ENCODE results near the gene GRIN3A.
"Not testable (repeated sequence)": the region's sequence is repeated elsewhere in the genome, so short reads cannot be mapped to it uniquely, and the experiment has no call there.

The GRIN3A gene

GRCh38 chr9:101564252-101564651 is 174.2 kb downstream of the GRIN3A start:
- peaks cover 78% of the 10 kb centered on the region for H3K36me3 ChIP-seq (ENCODE audit: insufficient read depth, low read length)
- no peaks in the 10 kb centered on the region for H3K79me2 ChIP-seq (ENCODE audit: insufficient read depth, low read length)

DNA sequence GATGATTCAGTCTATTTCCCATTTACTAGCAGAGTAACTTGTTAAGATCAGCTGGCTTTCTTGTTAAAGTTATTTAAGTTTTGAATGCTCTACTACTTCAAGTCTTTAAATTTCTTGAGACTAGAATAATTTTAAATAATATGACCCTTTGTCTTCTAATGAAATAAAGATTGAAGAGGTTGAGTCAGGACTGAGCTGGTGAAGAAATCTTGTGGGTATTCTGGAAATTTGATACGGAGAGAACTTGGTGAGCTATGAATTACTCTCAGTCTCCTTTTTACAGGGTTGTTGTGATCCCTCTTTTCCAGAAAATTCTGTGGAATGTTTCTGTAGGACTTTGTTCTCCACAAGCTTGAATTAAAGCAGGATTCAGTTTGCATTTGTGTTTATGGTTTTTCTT is 175.5 kb downstream of the GRIN3A start:
- Histone ChIP-seq H3K9me2 (ENCODE audit: low read depth, low read length) (no peaks in the 10 kb centered on the region), H4K20me1 (ENCODE audit: insufficient read depth, low read length) (no peaks in the 10 kb centered on the region), H3K9ac (ENCODE audit: low read length) (no peak overlapping the region), H3F3A (ENCODE audit: insufficient read depth, low read length) (no peaks in the 10 kb centered on the region), H3K79me2 (ENCODE audit: insufficient read depth, low read length) (no peaks in the 10 kb centered on the region), H3K4me1 (ENCODE audit: insufficient read depth, low read length, severe bottlenecking) (no peaks in the 10 kb centered on the region), H2AFZ (ENCODE audit: low read length) (no peak overlapping the region), H3K27me3 (ENCODE audit: insufficient read depth, low read length) (no peaks in the 10 kb centered on the region), H3K36me3 (ENCODE audit: insufficient read depth, low read length) (peaks cover 90% of the 10 kb centered on the region), H3K9me3 (ENCODE audit: low read length) (no peaks in the 10 kb centered on the region), H3K4me3 (ENCODE audit: low read depth, low read length, poor library complexity, severe bottlenecking) (no peak overlapping the region), H3K27ac (ENCODE audit: low read depth, low read length, poor library complexity, severe bottlenecking) (no peak overlapping the region), H3K4me2 (ENCODE audit: low read length) (no peak overlapping the region)
- TF ChIP-seq, protein P1, sequence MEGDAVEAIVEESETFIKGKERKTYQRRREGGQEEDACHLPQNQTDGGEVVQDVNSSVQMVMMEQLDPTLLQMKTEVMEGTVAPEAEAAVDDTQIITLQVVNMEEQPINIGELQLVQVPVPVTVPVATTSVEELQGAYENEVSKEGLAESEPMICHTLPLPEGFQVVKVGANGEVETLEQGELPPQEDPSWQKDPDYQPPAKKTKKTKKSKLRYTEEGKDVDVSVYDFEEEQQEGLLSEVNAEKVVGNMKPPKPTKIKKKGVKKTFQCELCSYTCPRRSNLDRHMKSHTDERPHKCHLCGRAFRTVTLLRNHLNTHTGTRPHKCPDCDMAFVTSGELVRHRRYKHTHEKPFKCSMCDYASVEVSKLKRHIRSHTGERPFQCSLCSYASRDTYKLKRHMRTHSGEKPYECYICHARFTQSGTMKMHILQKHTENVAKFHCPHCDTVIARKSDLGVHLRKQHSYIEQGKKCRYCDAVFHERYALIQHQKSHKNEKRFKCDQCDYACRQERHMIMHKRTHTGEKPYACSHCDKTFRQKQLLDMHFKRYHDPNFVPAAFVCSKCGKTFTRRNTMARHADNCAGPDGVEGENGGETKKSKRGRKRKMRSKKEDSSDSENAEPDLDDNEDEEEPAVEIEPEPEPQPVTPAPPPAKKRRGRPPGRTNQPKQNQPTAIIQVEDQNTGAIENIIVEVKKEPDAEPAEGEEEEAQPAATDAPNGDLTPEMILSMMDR (IDR thresholded peaks at IDR 0.05; ENCODE audit: low read length), result no peak
- TF ChIP-seq EZH2 (IDR thresholded peaks at IDR 0.05; ENCODE audit: borderline replicate concordance, low read length), result no peak

More at GRCh38 chr9:101564252-101564651, 174.2 kb downstream of the GRIN3A start:
- Histone ChIP-seq H3K4me2 (ENCODE audit: low read length) (no peak overlapping the region), H2AFZ (ENCODE audit: low read length) (no peak overlapping the region), H3K4me3 (ENCODE audit: low read depth, low read length, poor library complexity, severe bottlenecking) (no peak overlapping the region), H3K4me1 (ENCODE audit: insufficient read depth, low read length, severe bottlenecking) (no peaks in the 10 kb centered on the region), H3F3A (ENCODE audit: insufficient read depth, low read length) (no peaks in the 10 kb centered on the region), H3K9ac (ENCODE audit: low read length) (no peak overlapping the region), H3K27me3 (ENCODE audit: insufficient read depth, low read length) (no peaks in the 10 kb centered on the region), H3K9me3 (ENCODE audit: low read length) (no peaks in the 10 kb centered on the region), H3K27ac (ENCODE audit: low read depth, low read length, poor library complexity, severe bottlenecking) (no peak overlapping the region), H4K20me1 (ENCODE audit: insufficient read depth, low read length) (no peaks in the 10 kb centered on the region), H3K9me2 (ENCODE audit: low read depth, low read length) (no peaks in the 10 kb centered on the region)
- TF ChIP-seq EZH2 (IDR thresholded peaks at IDR 0.05; ENCODE audit: borderline replicate concordance, low read length), result no peak
- TF ChIP-seq, protein P1 (IDR thresholded peaks at IDR 0.05; ENCODE audit: low read length), result no peak

GRCh38 chr9:101561740-101562139 is 176.7 kb downstream of the GRIN3A start:
- no peaks in the 10 kb centered on the region for H3K9me3 ChIP-seq (ENCODE audit: low read length)
- no peaks in the 10 kb centered on the region for H3K4me1 ChIP-seq (ENCODE audit: insufficient read depth, low read length, severe bottlenecking)
- no peaks in the 10 kb centered on the region for H3K9me2 ChIP-seq (ENCODE audit: low read depth, low read length)
- H3K4me2 ChIP-seq (ENCODE audit: low read length), result no peak overlapping the region
- no peak overlapping the region for H2AFZ ChIP-seq (ENCODE audit: low read length)
- TF ChIP-seq, protein P1 (IDR thresholded peaks at IDR 0.05; ENCODE audit: low read length), result no peak
- no peak for TF ChIP-seq EZH2 (IDR thresholded peaks at IDR 0.05; ENCODE audit: borderline replicate concordance, low read length)
- H3K79me2 ChIP-seq (ENCODE audit: insufficient read depth, low read length), result no peaks in the 10 kb centered on the region
- peaks cover 93% of the 10 kb centered on the region for H3K36me3 ChIP-seq (ENCODE audit: insufficient read depth, low read length)
- H3F3A ChIP-seq (ENCODE audit: insufficient read depth, low read length), result no peaks in the 10 kb centered on the region
- H3K27me3 ChIP-seq (ENCODE audit: insufficient read depth, low read length), result no peaks in the 10 kb centered on the region
- no peaks in the 10 kb centered on the region for H4K20me1 ChIP-seq (ENCODE audit: insufficient read depth, low read length)
- H3K9ac ChIP-seq (ENCODE audit: low read length), result no peak overlapping the region
- no peak overlapping the region for H3K4me3 ChIP-seq (ENCODE audit: low read depth, low read length, poor library complexity, severe bottlenecking)
- H3K27ac ChIP-seq (ENCODE audit: low read depth, low read length, poor library complexity, severe bottlenecking), result no peak overlapping the region

- H3K4me3 ChIP-seq (ENCODE audit: low read depth, low read length, poor library complexity, severe bottlenecking); H3K27me3 ChIP-seq (ENCODE audit: insufficient read depth, low read length); H3F3A ChIP-seq (ENCODE audit: insufficient read depth, low read length); H3K9ac ChIP-seq (ENCODE audit: low read length); H3K27ac ChIP-seq (ENCODE audit: low read depth, low read length, poor library complexity, severe bottlenecking); H3K9me2 ChIP-seq (ENCODE audit: low read depth, low read length); H2AFZ ChIP-seq (ENCODE audit: low read length); H3K79me2 ChIP-seq (ENCODE audit: insufficient read depth, low read length); H3K4me2 ChIP-seq (ENCODE audit: low read length); H4K20me1 ChIP-seq (ENCODE audit: insufficient read depth, low read length); H3K9me3 ChIP-seq (ENCODE audit: low read length); H3K4me1 ChIP-seq (ENCODE audit: insufficient read depth, low read length, severe bottlenecking): not testable (repeated sequence)
- peaks cover 95% of the 10 kb centered on the region for H3K36me3 ChIP-seq (ENCODE audit: insufficient read depth, low read length)
Measured at GRCh38 chr9:101549472-101550098, 188.9 kb downstream of the GRIN3A start.
